ENCODE data around the gene NRROS.
"Not testable (repeated sequence)": the region's sequence is repeated elsewhere in the genome, so short reads cannot be mapped to it uniquely, and the experiment has no call there.

The NRROS gene

DNA sequence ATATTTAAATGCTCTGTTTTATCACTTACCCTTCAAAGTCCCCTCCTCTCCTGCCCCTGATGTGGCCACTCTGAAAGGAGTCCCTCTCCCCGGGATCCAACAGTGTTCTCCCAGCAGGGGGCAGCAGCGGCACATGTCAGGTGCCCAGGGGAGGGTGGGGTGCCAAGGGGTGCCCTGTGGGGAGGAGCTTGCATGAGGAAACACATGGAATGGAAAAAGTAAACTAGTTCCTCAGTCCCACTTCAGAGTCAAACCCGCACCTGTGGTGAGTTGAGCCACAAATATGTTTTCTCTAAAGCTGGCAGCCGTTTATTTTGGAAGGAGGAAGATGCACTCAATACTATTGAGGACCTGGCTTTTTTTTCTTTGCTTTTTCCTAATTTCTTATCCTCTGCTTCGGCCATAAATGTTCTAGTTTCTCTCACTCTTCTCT lies 30.1 kb upstream of the NRROS start:
- Histone ChIP-seq H3K4me1 (ENCODE audit: low read length) (peaks cover 11% of the 10 kb centered on the region), H3K9me2 (replicated peaks; ENCODE audit: insufficient read depth, low read length) (no peaks in the 10 kb centered on the region), H3K27ac (ENCODE audit: low read length) (no peak overlapping the region), H3K4me3 (ENCODE audit: low read length) (peak overlapping the region; percentile 5; the same call in 1 of the 2 replicates), H4K20me1 (ENCODE audit: insufficient read depth, low read length) (no peaks in the 10 kb centered on the region), H3K27me3 (replicated peaks; ENCODE audit: insufficient read depth, low read length) (no peaks in the 10 kb centered on the region), H3K4me2 (ENCODE audit: low read depth, low read length) (peak overlapping the region; percentile 44), H3K79me2 (ENCODE audit: low read length) (no peaks in the 10 kb centered on the region), H3K9ac (ENCODE audit: low read length) (no peak overlapping the region; the same call in 1 of the 2 replicates), H3K36me3 (replicated peaks; ENCODE audit: insufficient read depth, low read length) (no peaks in the 10 kb centered on the region), H3K9me3 (replicated peaks; ENCODE audit: insufficient read depth, low read length) (no peaks in the 10 kb centered on the region), H2AFZ (ENCODE audit: low read length) (peak overlapping the region; percentile 54), H3F3A (ENCODE audit: insufficient read depth, low read length) (0 out of 2 replicates have a peak, but pooled peaks cover 3% of the 10 kb centered on the region)
- TF ChIP-seq EZH2 (optimal IDR thresholded peaks at IDR 0.05; ENCODE audit: low read depth, low read length): no peak
- TF ChIP-seq, protein P1, sequence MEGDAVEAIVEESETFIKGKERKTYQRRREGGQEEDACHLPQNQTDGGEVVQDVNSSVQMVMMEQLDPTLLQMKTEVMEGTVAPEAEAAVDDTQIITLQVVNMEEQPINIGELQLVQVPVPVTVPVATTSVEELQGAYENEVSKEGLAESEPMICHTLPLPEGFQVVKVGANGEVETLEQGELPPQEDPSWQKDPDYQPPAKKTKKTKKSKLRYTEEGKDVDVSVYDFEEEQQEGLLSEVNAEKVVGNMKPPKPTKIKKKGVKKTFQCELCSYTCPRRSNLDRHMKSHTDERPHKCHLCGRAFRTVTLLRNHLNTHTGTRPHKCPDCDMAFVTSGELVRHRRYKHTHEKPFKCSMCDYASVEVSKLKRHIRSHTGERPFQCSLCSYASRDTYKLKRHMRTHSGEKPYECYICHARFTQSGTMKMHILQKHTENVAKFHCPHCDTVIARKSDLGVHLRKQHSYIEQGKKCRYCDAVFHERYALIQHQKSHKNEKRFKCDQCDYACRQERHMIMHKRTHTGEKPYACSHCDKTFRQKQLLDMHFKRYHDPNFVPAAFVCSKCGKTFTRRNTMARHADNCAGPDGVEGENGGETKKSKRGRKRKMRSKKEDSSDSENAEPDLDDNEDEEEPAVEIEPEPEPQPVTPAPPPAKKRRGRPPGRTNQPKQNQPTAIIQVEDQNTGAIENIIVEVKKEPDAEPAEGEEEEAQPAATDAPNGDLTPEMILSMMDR (IDR thresholded peaks at IDR 0.05; ENCODE audit: low read length): peak; percentile 100
- peak; percentile 91 for DNase-seq

- Histone ChIP-seq H2AFZ (ENCODE audit: low read length) (peak overlapping the region; percentile 54), H3K4me1 (ENCODE audit: low read length) (peaks cover 11% of the 10 kb centered on the region), H3K9ac (ENCODE audit: low read length) (no peak overlapping the region; the same call in 1 of the 2 replicates), H3K27ac (ENCODE audit: low read length) (no peak overlapping the region), H3F3A (ENCODE audit: insufficient read depth, low read length) (0 out of 2 replicates have a peak, but pooled peaks cover 3% of the 10 kb centered on the region), H3K36me3 (replicated peaks; ENCODE audit: insufficient read depth, low read length) (no peaks in the 10 kb centered on the region), H3K27me3 (replicated peaks; ENCODE audit: insufficient read depth, low read length) (no peaks in the 10 kb centered on the region), H3K4me2 (ENCODE audit: low read depth, low read length) (peak overlapping the region; percentile 44), H3K79me2 (ENCODE audit: low read length) (no peaks in the 10 kb centered on the region), H3K9me2 (replicated peaks; ENCODE audit: insufficient read depth, low read length) (no peaks in the 10 kb centered on the region), H3K4me3 (ENCODE audit: low read length) (peak overlapping the region; percentile 5; the same call in 1 of the 2 replicates), H4K20me1 (ENCODE audit: insufficient read depth, low read length) (no peaks in the 10 kb centered on the region), H3K9me3 (replicated peaks; ENCODE audit: insufficient read depth, low read length) (no peaks in the 10 kb centered on the region)
- DNase-seq: no peak
- TF ChIP-seq, protein P1 (IDR thresholded peaks at IDR 0.05; ENCODE audit: low read length): no peak
- TF ChIP-seq EZH2phosphoT487 (IDR thresholded peaks at IDR 0.05; ENCODE audit: low read length) (no peak), EZH2 (optimal IDR thresholded peaks at IDR 0.05; ENCODE audit: low read depth, low read length) (no peak)
Observed at GRCh38 chr3:196609805-196610515, 29.5 kb upstream of the NRROS start.

- Histone ChIP-seq H3K9me3 (replicated peaks; ENCODE audit: insufficient read depth, low read length) (no peaks in the 10 kb centered on the region), H3K9ac (ENCODE audit: low read length) (no peak overlapping the region), H4K20me1 (ENCODE audit: insufficient read depth, low read length) (no peaks in the 10 kb centered on the region), H3K4me1 (ENCODE audit: low read length) (peaks cover 11% of the 10 kb centered on the region), H3F3A (ENCODE audit: insufficient read depth, low read length) (0 out of 2 replicates have a peak, but pooled peaks cover 3% of the 10 kb centered on the region), H3K27me3 (replicated peaks; ENCODE audit: insufficient read depth, low read length) (no peaks in the 10 kb centered on the region), H2AFZ (ENCODE audit: low read length) (no peak overlapping the region), H3K4me2 (ENCODE audit: low read depth, low read length) (no peak overlapping the region), H3K9me2 (replicated peaks; ENCODE audit: insufficient read depth, low read length) (no peaks in the 10 kb centered on the region), H3K27ac (ENCODE audit: low read length) (no peak overlapping the region), H3K79me2 (ENCODE audit: low read length) (no peaks in the 10 kb centered on the region), H3K4me3 (ENCODE audit: low read length) (no peak overlapping the region), H3K36me3 (replicated peaks; ENCODE audit: insufficient read depth, low read length) (no peaks in the 10 kb centered on the region)
- TF ChIP-seq, protein P1 (IDR thresholded peaks at IDR 0.05; ENCODE audit: low read length): no peak
- TF ChIP-seq EZH2 (optimal IDR thresholded peaks at IDR 0.05; ENCODE audit: low read depth, low read length): no peak
- no peak for TF ChIP-seq EZH2phosphoT487 (IDR thresholded peaks at IDR 0.05; ENCODE audit: low read length)
- DNase-seq: no peak
Observed at GRCh38 chr3:196611761-196612483, 27.6 kb upstream of the NRROS start.

- H2AFZ ChIP-seq (ENCODE audit: low read length); DNase-seq; H3K36me3 ChIP-seq (replicated peaks; ENCODE audit: insufficient read depth, low read length); H3K79me2 ChIP-seq (ENCODE audit: low read length); H3K27ac ChIP-seq (ENCODE audit: low read length); H3K9ac ChIP-seq (ENCODE audit: low read length); H3K9me3 ChIP-seq (replicated peaks; ENCODE audit: insufficient read depth, low read length); H3K9me2 ChIP-seq (replicated peaks; ENCODE audit: insufficient read depth, low read length); H3K4me2 ChIP-seq (ENCODE audit: low read depth, low read length); H3F3A ChIP-seq (ENCODE audit: insufficient read depth, low read length); H3K4me1 ChIP-seq (ENCODE audit: low read length); H3K4me3 ChIP-seq (ENCODE audit: low read length); H4K20me1 ChIP-seq (ENCODE audit: insufficient read depth, low read length); H3K27me3 ChIP-seq (replicated peaks; ENCODE audit: insufficient read depth, low read length): not testable (repeated sequence)
Observed at GRCh38 chr3:196615234-196615633, 24.3 kb upstream of the NRROS start.

All from MM.1S (cell line).